GM12878 (cell line): ENCODE results near the gene CDK13. TPM values are rescaled to one million over a fixed set of nuclear protein-coding genes. Genes with fewer than 3 reads are reported as not detected.

Source experiments
- ATAC-seq: fragments of 200-7000 bp; cut with Tn5 transposase; 3 replicates; pipeline ENCODE4 v1.9.1; 2020; ENCODE audit warnings: mild to moderate bottlenecking, moderate library complexity
- BruUV-seq: library from RNA; stranded (reverse); fragments of 400-500 nt; replicated peaks from 2 replicates; lab custom pipeline; 2021; lab: Mats Ljungman, UMichigan
- CTCF ChIA-PET: fragments of 300-600 bp; sonication (Branson Sonifier 250); formaldehyde crosslinking; extraction: SDS; loops from one replicate; lab custom pipeline; 2021; ENCODE audit warnings: inconsistent platforms; lab: Yijun Ruan, JAX
- POLR2A ChIA-PET: fragments of 350-600 bp; formaldehyde crosslinking; extraction: SDS; loops from one replicate; lab custom pipeline; 2021; ENCODE audit warnings: inconsistent platforms; lab: Charles Lee
- RAD21 ChIA-PET: fragments of 300-600 bp; sonication (Branson Sonifier 250); formaldehyde crosslinking; loops from one replicate; lab custom pipeline; 2023; ENCODE audit warnings: antibody characterized with exemption; ENCODE audit not compliant: unreplicated experiment; lab: Charles Lee
- SMC1A ChIA-PET: fragments of 300-600 bp; sonication (Branson Sonifier 250); formaldehyde crosslinking; loops from one replicate; lab custom pipeline; 2023; ENCODE audit not compliant: unreplicated experiment, uncharacterized antibody; lab: Charles Lee
- DNase-seq: peaks from one replicate; pipeline ENCODE4 v3.0.0-alpha.2; 2011; ENCODE audit warnings: low read depth, low spot score
- FAIRE-seq: peaks from 3 replicates; lab custom pipeline; 2011; peaks lifted over from hg19 to GRCh38; lab: Jason Lieb, UNC
- H2AFZ ChIP-seq: 2 replicates; pipeline ENCODE4 v1.6.0; 2011; ENCODE audit warnings: low read depth, low read length, control low read depth; ENCODE audit not compliant: control insufficient read depth
- H3K27ac ChIP-seq: 2 replicates; pipeline ENCODE4 v1.5.1; 2011; ENCODE audit warnings: control low read depth; ENCODE audit not compliant: control insufficient read depth, insufficient read depth
- H3K27me3 ChIP-seq, 2 experiments: replicated peaks in 1 of 2; 2 replicates each; pipeline versions ENCODE4 v1.6.0 to v1.6.1; 2011; ENCODE audit warnings: low read length in 1 of 2; ENCODE audit not compliant: control insufficient read depth in 2 of 2, insufficient read depth in 2 of 2
- H3K36me3 ChIP-seq, 2 experiments: 2 replicates each; pipeline ENCODE4 v1.5.1; 2011; ENCODE audit warnings: low read length in 1 of 2; ENCODE audit not compliant: control insufficient read depth in 2 of 2, insufficient read depth in 2 of 2
- H3K4me1 ChIP-seq: 2 replicates; pipeline ENCODE4 v1.6.1; 2011; ENCODE audit warnings: mild to moderate bottlenecking, low read length, moderate library complexity, mixed read lengths; ENCODE audit not compliant: control insufficient read depth, insufficient read depth
- H3K4me2 ChIP-seq: 2 replicates; pipeline ENCODE4 v1.6.0; 2011; ENCODE audit warnings: control low read depth; ENCODE audit not compliant: control insufficient read depth, insufficient read depth
- H3K4me3 ChIP-seq: fragments of 200-600 bp; sonication (generic); 2 replicates; pipeline ENCODE4 v1.5.1; 2016
- H3K79me2 ChIP-seq: 2 replicates; pipeline ENCODE4 v1.6.0; 2011; ENCODE audit warnings: low read length; ENCODE audit not compliant: control insufficient read depth, insufficient read depth
- H3K9ac ChIP-seq: 2 replicates; pipeline ENCODE4 v1.8.0; 2011; ENCODE audit warnings: low read length, control low read depth, mixed read lengths; ENCODE audit not compliant: control insufficient read depth, insufficient read depth
- H3K9me3 ChIP-seq: replicated peaks from 3 replicates; pipeline ENCODE4 v1.5.1; 2011; ENCODE audit warnings: mild to moderate bottlenecking, low read length; ENCODE audit not compliant: control insufficient read depth, insufficient read depth
- H4K20me1 ChIP-seq: 2 replicates; pipeline ENCODE4 v1.6.0; 2011; ENCODE audit not compliant: control insufficient read depth, insufficient read depth
- CBFB ChIP-seq: IDR thresholded peaks from 2 replicates; pipeline ENCODE4 v1.6.1; 2016; ENCODE audit warnings: antibody characterized with exemption, low read depth
- ETV6 ChIP-seq, 2 experiments: fragments of 450-650 bp in 1 of 2; IDR thresholded peaks in 1 of 2; conservative IDR thresholded peaks in 1 of 2; 2 replicates each; pipeline ENCODE4 v1.6.1; 2014; ENCODE audit warnings: antibody characterized with exemption in 1 of 2, borderline replicate concordance in 1 of 2, low read depth in 1 of 2, mild to moderate bottlenecking in 1 of 2, moderate library complexity in 1 of 2
- EZH2 ChIP-seq: IDR thresholded peaks from 2 replicates; pipeline ENCODE4 v1.6.1; 2012; ENCODE audit warnings: low read depth, mild to moderate bottlenecking, control low read depth, inconsistent platforms, low read length, borderline replicate concordance; ENCODE audit not compliant: control insufficient read depth
- MYB ChIP-seq: fragments of 150-350 bp; IDR thresholded peaks from 2 replicates; pipeline ENCODE4 v1.6.1; 2014; ENCODE audit warnings: mild to moderate bottlenecking, low read depth, low read length, borderline replicate concordance
- PAX5 ChIP-seq: IDR thresholded peaks from 2 replicates; pipeline ENCODE4 v1.6.1; 2011; ENCODE audit warnings: low read depth, low read length, borderline replicate concordance
- PML ChIP-seq: IDR thresholded peaks from 2 replicates; pipeline ENCODE4 v1.6.1; 2012; ENCODE audit warnings: low read length, inconsistent platforms
- RCOR1 ChIP-seq: conservative IDR thresholded peaks from 2 replicates; pipeline ENCODE4 v1.6.1; 2012; ENCODE audit warnings: low read depth, low read length, improper control_type of control experiment
- SMC3 ChIP-seq: IDR thresholded peaks from 2 replicates; pipeline ENCODE4 v1.6.1; 2011; ENCODE audit warnings: low read length, improper control_type of control experiment, borderline replicate concordance
- SREBF1 ChIP-seq: IDR thresholded peaks from 2 replicates; pipeline ENCODE4 v1.6.1; 2012; ENCODE audit warnings: mild to moderate bottlenecking, low read length
- ZNF24 ChIP-seq: fragments of 450-650 bp; IDR thresholded peaks from 2 replicates; pipeline ENCODE4 v1.6.1; 2017; ENCODE audit warnings: antibody characterized with exemption, mild to moderate bottlenecking
- ZNF622 ChIP-seq: fragments of 450-650 bp; IDR thresholded peaks from 2 replicates; pipeline ENCODE4 v1.6.1; 2017; ENCODE audit warnings: mild to moderate bottlenecking, inconsistent platforms
- WGBS: methylation state at CpG from one replicate; pipeline ENCODE4 v1.1.6; 2016; ENCODE audit warnings: low lambda C conversion rate; ENCODE audit not compliant: insufficient replicate concordance, insufficient coverage; ENCODE audit errors: missing lambda C conversion rate; 5-methylcytosine and 5-hydroxymethylcytosine counted together
- in situ Hi-C: fragments of 300-500 bp; cut with MboI; formaldehyde crosslinking; loops from 9 replicates; pipeline ENCODE4 v1.14.3; 2018; ENCODE audit warnings: mixed read lengths
- intact Hi-C: fragments of 100-400 bp; cut with micrococcal nuclease; formaldehyde crosslinking; loops from one replicate; pipeline ENCODE4 v1.14.2; 2022; ENCODE audit not compliant: unreplicated experiment
- polyA plus RNA-seq, 11 experiments: library from polyadenylated mRNA; depleted of rRNA in 4 of 11; unstranded in 6 of 11; stranded (reverse) in 5 of 11; fragments of >200 nt; fragmentation: Nextera tagmentation in 4 of 11; fragmentation: Illumina TruSeq in 1 of 11; extraction: Ambion mirVana in 4 of 11; extraction: Trizol in 1 of 11; gene quantifications; 1 replicate in 1 of 11; 2 replicates in 10 of 11; pipeline versions ENCODE4 v1.2.1 to v1.2.3, GENCODE V29; 2011 to 2016; ENCODE audit warnings: inconsistent platforms in 2 of 11, missing spikeins in 2 of 11, low read depth in 1 of 11
- total RNA-seq, 4 experiments: library from RNA; depleted of rRNA in 3 of 4; stranded (reverse); fragments of >200 nt in 3 of 4; fragmentation: Illumina TruSeq in 1 of 4; extraction: Trizol in 1 of 4; gene quantifications; 2 replicates each; pipeline versions ENCODE4 v1.2.1 to v1.2.3, GENCODE V29; 2013 to 2021
- TF ChIP-seq, protein P1 (sequence below): IDR thresholded peaks from 2 replicates; pipeline ENCODE4 v1.6.1; 2012; ENCODE audit warnings: low read depth, low read length, improper control_type of control experiment
- TF ChIP-seq, protein P2 (sequence below): fragments of 450-650 bp; IDR thresholded peaks from 2 replicates; pipeline ENCODE4 v1.6.1; 2018; ENCODE audit warnings: mild to moderate bottlenecking, low read depth, moderate library complexity; ENCODE audit not compliant: partially characterized antibody
- TF ChIP-seq, protein P3 (sequence below): IDR thresholded peaks from 2 replicates; pipeline ENCODE4 v1.6.1; 2012; ENCODE audit warnings: improper control_type of control experiment, low read depth, low read length; ENCODE audit not compliant: insufficient replicate concordance
- TF ChIP-seq, protein P4 (sequence below): fragments of 450-650 bp; IDR thresholded peaks from 2 replicates; pipeline ENCODE4 v1.6.1; 2014; ENCODE audit warnings: mild to moderate bottlenecking

The CDK13 gene
- total and polyA plus RNA-seq, 10 of the 15 experiments (the other 5 are each of a cell fraction or from before 2014, with no cell fraction given), result 10.8 to 44.4 (median 28.0) TPM

DNA sequence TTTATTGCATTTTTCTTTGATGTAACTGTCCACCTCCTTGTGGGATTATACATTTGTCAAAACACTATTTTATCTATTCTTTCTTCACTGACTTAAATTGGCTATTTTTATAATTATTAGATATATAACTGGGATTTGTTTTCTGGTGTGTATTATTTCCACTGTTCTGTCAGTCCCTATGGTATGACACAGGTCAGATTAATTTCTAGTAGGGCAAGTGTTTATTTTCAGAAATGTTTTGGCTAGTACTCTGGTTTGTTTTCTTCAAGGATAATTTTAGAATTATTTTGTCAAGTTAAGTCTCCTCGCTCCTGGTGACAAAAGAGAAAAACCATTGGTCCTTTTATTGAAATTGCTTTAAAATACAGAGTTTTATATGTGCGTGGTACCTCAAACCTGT, 93.1 kb downstream of the CDK13 start:
- BruUV-seq, result no TSS peak
- Histone ChIP-seq H3K27ac (no peak overlapping the region), H3K4me2 (no peak overlapping the region), H3K27me3 (no peaks in the 10 kb centered on the region), H3K4me3 (no peak overlapping the region), H3K9me3 (no peaks in the 10 kb centered on the region), H3K4me1 (no peaks in the 10 kb centered on the region), H4K20me1 (no peaks in the 10 kb centered on the region), H3K79me2 (no peaks in the 10 kb centered on the region; the same call in 1 of the 2 replicates), H3K36me3 (peaks cover 0 to 3% of the 10 kb centered on the region in 2 experiments; a peak in 1 of 4 replicates), H3K9ac (no peak overlapping the region), H2AFZ (no peak overlapping the region)
- in situ Hi-C loops (no loop called here), intact Hi-C loops (no loop called here)
- FAIRE-seq (no peak), ATAC-seq (no peak), DNase-seq (no peak)
- ChIA-PET SMC1A (no interaction called here), CTCF (interaction anchor here (1.4 kb wide), 1 partner anchor 9 kb away, joined by 8 read pairs; no protein-coding TSS in a partner anchor), RAD21 (no interaction called here), POLR2A (no interaction called here)
- WGBS, result 100% methylated on average over 2 of the region's 2 CpGs
- TF ChIP-seq PML, result no peak
- no peak for TF ChIP-seq PAX5
- no peak for TF ChIP-seq ETV6 (conservative IDR thresholded peaks at IDR 0.05 in 1 of 2, IDR thresholded peaks at IDR 0.05 in 1 of 2; ENCODE audit: borderline replicate concordance in 1 of 2, low read depth in 1 of 2)
- TF ChIP-seq, protein P1, sequence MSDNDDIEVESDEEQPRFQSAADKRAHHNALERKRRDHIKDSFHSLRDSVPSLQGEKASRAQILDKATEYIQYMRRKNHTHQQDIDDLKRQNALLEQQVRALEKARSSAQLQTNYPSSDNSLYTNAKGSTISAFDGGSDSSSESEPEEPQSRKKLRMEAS, result no peak
- TF ChIP-seq CBFB, result no peak
- no peak for TF ChIP-seq ZNF24
- TF ChIP-seq, protein P2, sequence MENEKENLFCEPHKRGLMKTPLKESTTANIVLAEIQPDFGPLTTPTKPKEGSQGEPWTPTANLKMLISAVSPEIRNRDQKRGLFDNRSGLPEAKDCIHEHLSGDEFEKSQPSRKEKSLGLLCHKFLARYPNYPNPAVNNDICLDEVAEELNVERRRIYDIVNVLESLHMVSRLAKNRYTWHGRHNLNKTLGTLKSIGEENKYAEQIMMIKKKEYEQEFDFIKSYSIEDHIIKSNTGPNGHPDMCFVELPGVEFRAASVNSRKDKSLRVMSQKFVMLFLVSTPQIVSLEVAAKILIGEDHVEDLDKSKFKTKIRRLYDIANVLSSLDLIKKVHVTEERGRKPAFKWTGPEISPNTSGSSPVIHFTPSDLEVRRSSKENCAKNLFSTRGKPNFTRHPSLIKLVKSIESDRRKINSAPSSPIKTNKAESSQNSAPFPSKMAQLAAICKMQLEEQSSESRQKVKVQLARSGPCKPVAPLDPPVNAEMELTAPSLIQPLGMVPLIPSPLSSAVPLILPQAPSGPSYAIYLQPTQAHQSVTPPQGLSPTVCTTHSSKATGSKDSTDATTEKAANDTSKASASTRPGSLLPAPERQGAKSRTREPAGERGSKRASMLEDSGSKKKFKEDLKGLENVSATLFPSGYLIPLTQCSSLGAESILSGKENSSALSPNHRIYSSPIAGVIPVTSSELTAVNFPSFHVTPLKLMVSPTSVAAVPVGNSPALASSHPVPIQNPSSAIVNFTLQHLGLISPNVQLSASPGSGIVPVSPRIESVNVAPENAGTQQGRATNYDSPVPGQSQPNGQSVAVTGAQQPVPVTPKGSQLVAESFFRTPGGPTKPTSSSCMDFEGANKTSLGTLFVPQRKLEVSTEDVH, result no peak
- no peak for TF ChIP-seq SREBF1
- TF ChIP-seq, protein P3, sequence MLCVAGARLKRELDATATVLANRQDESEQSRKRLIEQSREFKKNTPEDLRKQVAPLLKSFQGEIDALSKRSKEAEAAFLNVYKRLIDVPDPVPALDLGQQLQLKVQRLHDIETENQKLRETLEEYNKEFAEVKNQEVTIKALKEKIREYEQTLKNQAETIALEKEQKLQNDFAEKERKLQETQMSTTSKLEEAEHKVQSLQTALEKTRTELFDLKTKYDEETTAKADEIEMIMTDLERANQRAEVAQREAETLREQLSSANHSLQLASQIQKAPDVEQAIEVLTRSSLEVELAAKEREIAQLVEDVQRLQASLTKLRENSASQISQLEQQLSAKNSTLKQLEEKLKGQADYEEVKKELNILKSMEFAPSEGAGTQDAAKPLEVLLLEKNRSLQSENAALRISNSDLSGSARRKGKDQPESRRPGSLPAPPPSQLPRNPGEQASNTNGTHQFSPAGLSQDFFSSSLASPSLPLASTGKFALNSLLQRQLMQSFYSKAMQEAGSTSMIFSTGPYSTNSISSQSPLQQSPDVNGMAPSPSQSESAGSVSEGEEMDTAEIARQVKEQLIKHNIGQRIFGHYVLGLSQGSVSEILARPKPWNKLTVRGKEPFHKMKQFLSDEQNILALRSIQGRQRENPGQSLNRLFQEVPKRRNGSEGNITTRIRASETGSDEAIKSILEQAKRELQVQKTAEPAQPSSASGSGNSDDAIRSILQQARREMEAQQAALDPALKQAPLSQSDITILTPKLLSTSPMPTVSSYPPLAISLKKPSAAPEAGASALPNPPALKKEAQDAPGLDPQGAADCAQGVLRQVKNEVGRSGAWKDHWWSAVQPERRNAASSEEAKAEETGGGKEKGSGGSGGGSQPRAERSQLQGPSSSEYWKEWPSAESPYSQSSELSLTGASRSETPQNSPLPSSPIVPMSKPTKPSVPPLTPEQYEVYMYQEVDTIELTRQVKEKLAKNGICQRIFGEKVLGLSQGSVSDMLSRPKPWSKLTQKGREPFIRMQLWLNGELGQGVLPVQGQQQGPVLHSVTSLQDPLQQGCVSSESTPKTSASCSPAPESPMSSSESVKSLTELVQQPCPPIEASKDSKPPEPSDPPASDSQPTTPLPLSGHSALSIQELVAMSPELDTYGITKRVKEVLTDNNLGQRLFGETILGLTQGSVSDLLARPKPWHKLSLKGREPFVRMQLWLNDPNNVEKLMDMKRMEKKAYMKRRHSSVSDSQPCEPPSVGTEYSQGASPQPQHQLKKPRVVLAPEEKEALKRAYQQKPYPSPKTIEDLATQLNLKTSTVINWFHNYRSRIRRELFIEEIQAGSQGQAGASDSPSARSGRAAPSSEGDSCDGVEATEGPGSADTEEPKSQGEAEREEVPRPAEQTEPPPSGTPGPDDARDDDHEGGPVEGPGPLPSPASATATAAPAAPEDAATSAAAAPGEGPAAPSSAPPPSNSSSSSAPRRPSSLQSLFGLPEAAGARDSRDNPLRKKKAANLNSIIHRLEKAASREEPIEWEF, result no peak
- no peak for TF ChIP-seq MYB
- TF ChIP-seq ZNF622, result no peak
- no peak for TF ChIP-seq RCOR1
- TF ChIP-seq, protein P4, sequence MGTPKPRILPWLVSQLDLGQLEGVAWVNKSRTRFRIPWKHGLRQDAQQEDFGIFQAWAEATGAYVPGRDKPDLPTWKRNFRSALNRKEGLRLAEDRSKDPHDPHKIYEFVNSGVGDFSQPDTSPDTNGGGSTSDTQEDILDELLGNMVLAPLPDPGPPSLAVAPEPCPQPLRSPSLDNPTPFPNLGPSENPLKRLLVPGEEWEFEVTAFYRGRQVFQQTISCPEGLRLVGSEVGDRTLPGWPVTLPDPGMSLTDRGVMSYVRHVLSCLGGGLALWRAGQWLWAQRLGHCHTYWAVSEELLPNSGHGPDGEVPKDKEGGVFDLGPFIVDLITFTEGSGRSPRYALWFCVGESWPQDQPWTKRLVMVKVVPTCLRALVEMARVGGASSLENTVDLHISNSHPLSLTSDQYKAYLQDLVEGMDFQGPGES, result no peak
- TF ChIP-seq EZH2, result no peak
- no peak for TF ChIP-seq SMC3
